H1 (cell line): ENCODE measurements around the gene RNF39. TPM values are rescaled to one million over a fixed set of nuclear protein-coding genes. Genes with fewer than 3 reads are reported as not detected.

Source experiments
- CTCF ChIA-PET: fragments of 300-600 bp; sonication (Branson Sonifier 250); formaldehyde crosslinking; loops from one replicate; lab custom pipeline; 2021; ENCODE audit not compliant: partially characterized antibody; lab: Charles Lee
- POLR2A ChIA-PET: fragments of 300-600 bp; sonication (Branson Sonifier 250); formaldehyde crosslinking; loops from one replicate; lab custom pipeline; 2021; ENCODE audit warnings: inconsistent platforms; ENCODE audit not compliant: partially characterized antibody; lab: Charles Lee
- DNase-seq, 2 experiments: peaks; one replicate each; pipeline versions ENCODE4 v3.0.0 to v3.0.0-alpha.2; 2010 to 2022; ENCODE audit warnings: low spot score in 2 of 2, low read depth in 1 of 2, mixed read lengths in 1 of 2
- FAIRE-seq: peaks from 2 replicates; lab custom pipeline; 2011; peaks lifted over from hg19 to GRCh38; lab: Jason Lieb, UNC
- H2AFZ ChIP-seq: 2 replicates; pipeline ENCODE4 v1.8.1; 2012; ENCODE audit warnings: low read length, inconsistent platforms
- H2AK5ac ChIP-seq: 2 replicates; pipeline ENCODE4 v1.6.1; 2013; ENCODE audit warnings: low read depth, low read length
- H2BK120ac ChIP-seq: replicated peaks from 2 replicates; pipeline ENCODE3; 2013; ENCODE audit warnings: low read depth, low read length, inconsistent platforms
- H2BK12ac ChIP-seq: 2 replicates; pipeline ENCODE4 v1.6.1; 2013; ENCODE audit warnings: low read depth, low read length
- H2BK15ac ChIP-seq: 2 replicates; pipeline ENCODE4 v1.6.1; 2013; ENCODE audit warnings: low read length
- H2BK20ac ChIP-seq: 2 replicates; pipeline ENCODE4 v1.6.1; 2013; ENCODE audit warnings: low read length
- H2BK5ac ChIP-seq: 2 replicates; pipeline ENCODE4 v1.6.1; 2013; ENCODE audit warnings: low read depth, low read length
- H3K14ac ChIP-seq: 2 replicates; pipeline ENCODE4 v1.6.1; 2013; ENCODE audit warnings: inconsistent platforms; ENCODE audit not compliant: insufficient read length
- H3K18ac ChIP-seq: 2 replicates; pipeline ENCODE4 v1.6.1; 2013; ENCODE audit warnings: low read length; ENCODE audit errors: extremely low read depth
- H3K23ac ChIP-seq: 2 replicates; pipeline ENCODE4 v1.6.1; 2013; ENCODE audit warnings: inconsistent platforms; ENCODE audit not compliant: insufficient read length
- H3K23me2 ChIP-seq: 2 replicates; pipeline ENCODE4 v1.6.1; 2013; ENCODE audit warnings: low read depth, low read length
- H3K27ac ChIP-seq: 2 replicates; pipeline ENCODE4 v1.6.1; 2011; ENCODE audit warnings: low read depth, low read length, inconsistent platforms
- H3K27me3 ChIP-seq, 4 experiments: replicated peaks in 1 of 4; 1 replicate in 1 of 4; 2 replicates in 3 of 4; pipeline versions ENCODE4 v1.6.1 to v1.8.1; 2011 to 2013; ENCODE audit warnings: low read length in 3 of 4, mild to moderate bottlenecking in 3 of 4, inconsistent platforms in 2 of 4, mixed read lengths in 2 of 4, moderate library complexity in 1 of 4; ENCODE audit not compliant: control insufficient read depth in 3 of 4, insufficient read depth in 3 of 4; ENCODE audit errors: extremely low read depth in 1 of 4
- H3K36me3 ChIP-seq, 4 experiments: 2 replicates each; pipeline versions ENCODE4 v1.6.1 to v1.8.1; 2011 to 2013; ENCODE audit warnings: mild to moderate bottlenecking in 4 of 4, low read length in 3 of 4, moderate library complexity in 2 of 4, control low read depth in 1 of 4, inconsistent platforms in 1 of 4; ENCODE audit not compliant: insufficient read depth in 4 of 4, control insufficient read depth in 2 of 4
- H3K4ac ChIP-seq: replicated peaks from 2 replicates; pipeline ENCODE3; 2013; ENCODE audit warnings: low read length, low read depth, mixed read lengths, inconsistent platforms; ENCODE audit not compliant: insufficient read length
- H3K4me1 ChIP-seq, 4 experiments: replicated peaks in 1 of 4; 1 replicate in 1 of 4; 2 replicates in 3 of 4; pipeline versions ENCODE4 v1.6.1 to v1.8.1; 2011 to 2013; ENCODE audit warnings: low read length in 3 of 4, inconsistent platforms in 2 of 4, mixed read lengths in 1 of 4; ENCODE audit not compliant: insufficient read depth in 4 of 4, control insufficient read depth in 3 of 4
- H3K4me2 ChIP-seq, 2 experiments: 2 replicates each; pipeline versions ENCODE4 v1.6.1 to v1.8.1; 2011 to 2013; ENCODE audit warnings: low read depth in 2 of 2, low read length in 2 of 2, control low read depth in 1 of 2, inconsistent platforms in 1 of 2, mild to moderate bottlenecking in 1 of 2; ENCODE audit not compliant: insufficient read depth in 1 of 2
- H3K4me3 ChIP-seq, 4 experiments: fragments of 200-600, 300-600 bp in 1 of 4; sonication (generic), shearing (Covaris generic), sonication (Bioruptor Twin) in 1 of 4; 2 replicates each; pipeline versions ENCODE4 v1.5.1 to v1.8.1; 2011 to 2016; ENCODE audit warnings: low read length in 4 of 4, low read depth in 3 of 4, control low read depth in 2 of 4, inconsistent platforms in 2 of 4, mild to moderate bottlenecking in 2 of 4, mixed read lengths in 1 of 4, moderate library complexity in 1 of 4; ENCODE audit not compliant: insufficient read depth in 2 of 4; ENCODE audit errors: extremely low read depth in 1 of 4
- H3K56ac ChIP-seq: replicated peaks from 2 replicates; pipeline ENCODE3; 2013; ENCODE audit warnings: low read depth, mild to moderate bottlenecking, mixed read lengths, low read length, inconsistent platforms; ENCODE audit not compliant: insufficient read length
- H3K79me1 ChIP-seq: 2 replicates; pipeline ENCODE4 v1.6.1; 2013; ENCODE audit warnings: low read depth, low read length, control low read depth
- H3K79me2 ChIP-seq, 2 experiments: 2 replicates each; pipeline versions ENCODE4 v1.6.1 to v1.8.1; 2012 to 2013; ENCODE audit warnings: low read length in 2 of 2, mild to moderate bottlenecking in 2 of 2, inconsistent platforms in 1 of 2; ENCODE audit not compliant: insufficient read depth in 2 of 2, control insufficient read depth in 1 of 2
- H3K9ac ChIP-seq, 4 experiments: replicated peaks in 1 of 4; 1 replicate in 1 of 4; 2 replicates in 3 of 4; pipeline versions ENCODE4 v1.6.1 to v1.8.1; 2011 to 2013; ENCODE audit warnings: low read depth in 3 of 4, low read length in 3 of 4, control low read depth in 2 of 4, mild to moderate bottlenecking in 2 of 4, moderate library complexity in 2 of 4, inconsistent platforms in 1 of 4; ENCODE audit errors: extremely low read depth in 1 of 4
- H3K9me3 ChIP-seq, 2 experiments: 2 replicates each; pipeline versions ENCODE4 v1.6.1 to v1.8.1; 2012 to 2013; ENCODE audit warnings: mild to moderate bottlenecking in 2 of 2, moderate library complexity in 2 of 2, control low read depth in 1 of 2, inconsistent platforms in 1 of 2, low read depth in 1 of 2, low read length in 1 of 2, mixed read lengths in 1 of 2; ENCODE audit not compliant: insufficient read depth in 2 of 2
- H4K20me1 ChIP-seq, 2 experiments: replicated peaks in 1 of 2; 2 replicates each; pipeline versions ENCODE3 to v1.8.1; 2011 to 2013; ENCODE audit warnings: inconsistent platforms in 2 of 2, low read length in 2 of 2, mild to moderate bottlenecking in 1 of 2; ENCODE audit not compliant: insufficient read depth in 2 of 2, control insufficient read depth in 1 of 2
- H4K5ac ChIP-seq: 2 replicates; pipeline ENCODE4 v1.6.1; 2013; ENCODE audit warnings: low read length, low read depth, mixed read lengths, inconsistent platforms; ENCODE audit not compliant: insufficient read length
- H4K8ac ChIP-seq: 2 replicates; pipeline ENCODE4 v1.8.0; 2013; ENCODE audit warnings: mild to moderate bottlenecking, moderate library complexity, low read length, inconsistent platforms; ENCODE audit not compliant: insufficient read depth; ENCODE audit errors: extremely low read depth
- H4K91ac ChIP-seq: replicated peaks from 2 replicates; pipeline ENCODE3; 2013; ENCODE audit warnings: low read length, mixed read lengths, inconsistent platforms; ENCODE audit not compliant: insufficient read length
- CTCF ChIP-seq, 3 experiments: IDR thresholded peaks; 1 replicate in 2 of 3; 2 replicates in 1 of 3; pipeline versions ENCODE4 v1.5.1 to v1.6.1; 2011; ENCODE audit warnings: low read length in 3 of 3, mild to moderate bottlenecking in 3 of 3, inconsistent platforms in 2 of 3, low read depth in 1 of 3, moderate library complexity in 1 of 3; ENCODE audit not compliant: insufficient read depth in 1 of 3; ENCODE audit errors: control extremely low read depth in 1 of 3
- GTF2F1 ChIP-seq: IDR thresholded peaks from 2 replicates; pipeline ENCODE4 v1.6.1; 2012; ENCODE audit warnings: low read depth, low read length, improper control_type of control experiment, borderline replicate concordance
- RAD21 ChIP-seq, 2 experiments: IDR thresholded peaks in 1 of 2; conservative IDR thresholded peaks in 1 of 2; 2 replicates each; pipeline ENCODE4 v1.6.1; 2011; ENCODE audit warnings: low read depth in 2 of 2, low read length in 2 of 2, improper control_type of control experiment in 1 of 2, inconsistent platforms in 1 of 2, mild to moderate bottlenecking in 1 of 2, moderate library complexity in 1 of 2
- RNF2 ChIP-seq: fragments of 200-900, 300-1000 bp; sonication (generic); IDR thresholded peaks from 2 replicates; pipeline ENCODE4 v1.7.1; 2016; ENCODE audit warnings: borderline replicate concordance, low read depth, mild to moderate bottlenecking, antibody characterized with exemption, low read length; ENCODE audit not compliant: poor library complexity, severe bottlenecking; ENCODE audit errors: missing control alignments
- SRF ChIP-seq: IDR thresholded peaks from 2 replicates; pipeline ENCODE4 v1.6.1; 2011; ENCODE audit warnings: mild to moderate bottlenecking, low read depth, low read length, moderate library complexity
- SUZ12 ChIP-seq: fragments of 200-600 bp; sonication (generic); IDR thresholded peaks from 2 replicates; pipeline ENCODE4 v1.6.1; 2012; ENCODE audit warnings: mild to moderate bottlenecking, inconsistent platforms, low read length, moderate library complexity, mixed read lengths
- TAF1 ChIP-seq: IDR thresholded peaks from 2 replicates; pipeline ENCODE4 v1.6.1; 2011; ENCODE audit warnings: mild to moderate bottlenecking, low read depth, low read length
- TBP ChIP-seq: IDR thresholded peaks from 2 replicates; pipeline ENCODE4 v1.6.1; 2011; ENCODE audit warnings: low read depth, low read length, improper control_type of control experiment
- TCF12 ChIP-seq: IDR thresholded peaks from 2 replicates; pipeline ENCODE4 v1.6.1; 2011; ENCODE audit warnings: low read depth, mild to moderate bottlenecking, low read length
- WGBS, 2 experiments: shearing (Covaris generic) in 1 of 2; methylation state at CpG; one replicate each; pipeline versions ENCODE4 v1.1.6 to v1.1.7; 2013 to 2015; ENCODE audit warnings: low lambda C conversion rate in 2 of 2, mixed read lengths in 2 of 2, inconsistent platforms in 1 of 2, low coverage in 1 of 2, missing lambda C conversion rate in 1 of 2; ENCODE audit not compliant: insufficient replicate concordance in 2 of 2, insufficient coverage in 1 of 2, insufficient read length in 1 of 2; ENCODE audit errors: extremely low coverage in 1 of 2, missing lambda C conversion rate in 1 of 2; 5-methylcytosine and 5-hydroxymethylcytosine counted together
- polyA plus RNA-seq, 7 experiments: library from polyadenylated mRNA; depleted of rRNA in 3 of 7; stranded (reverse) in 5 of 7; unstranded in 2 of 7; fragments of >200 nt in 5 of 7; fragments of 200-250 nt in 2 of 7; gene quantifications; 1 replicate in 5 of 7; 2 replicates in 1 of 7; 4 replicates in 1 of 7; pipeline versions ENCODE4 v1.2.1 to v1.2.3, GENCODE V29; 2011 to 2013; ENCODE audit warnings: missing spikeins in 2 of 7, mixed read lengths in 2 of 7
- total RNA-seq: library from RNA; stranded (reverse); fragmentation: NEBNext Ultra II Directional; extraction: Animal tissue kit (Norgen Biotek cat#: 25700); gene quantifications from 2 replicates; pipeline ENCODE4 v1.2.1, GENCODE V29; 2021

RNF39 gene
- total and polyA plus RNA-seq, 2 of the 8 experiments (the other 6 are each of a cell fraction or from before 2014, with no cell fraction given) = 1.4 to 2.3 TPM

- Histone ChIP-seq H3K23ac (no peak overlapping the region), H3K9ac (no peak overlapping the region), H4K20me1 (no peaks in the 10 kb centered on the region), H3K4ac (no peak overlapping the region), H3K36me3 (no peaks in the 10 kb centered on the region), H3K23me2 (no peaks in the 10 kb centered on the region), H2BK12ac (no peak overlapping the region), H2AFZ (no peak overlapping the region), H4K5ac (no peak overlapping the region), H3K79me1 (no peaks in the 10 kb centered on the region), H2BK15ac (no peak overlapping the region), H3K9me3 (no peaks in the 10 kb centered on the region), H2BK5ac (no peak overlapping the region), H3K4me3 (no peak overlapping the region), H2BK20ac (no peak overlapping the region), H3K27me3 (peaks cover 0 to 13% (median 7%) of the 10 kb centered on the region in 4 experiments; a peak in 5 of 7 replicates), H2AK5ac (no peak overlapping the region), H3K14ac (no peak overlapping the region), H4K91ac (no peak overlapping the region), H3K4me1 (no peaks in the 10 kb centered on the region), H3K27ac (no peak overlapping the region), H2BK120ac (no peak overlapping the region), H3K18ac (no peak overlapping the region), H4K8ac (no peak overlapping the region), H3K56ac (no peak overlapping the region), H3K79me2 (no peaks in the 10 kb centered on the region), H3K4me2 (no peak overlapping the region)
- 92% methylated on average over 10 of the region's 10 CpGs; no CpG with 5 or more reads in 1 of the 2 experiments for WGBS, 2 experiments
- ChIA-PET POLR2A (interaction anchor here (1.6 kb wide), 1 partner anchor 11 kb away, joined by 4 read pairs; no protein-coding TSS in a partner anchor), CTCF (interaction anchor here (1.6 to 3.6 kb wide), 5 partner anchors 9 to 19 kb away, joined by 4 to 23 read pairs (median 12); no protein-coding TSS in a partner anchor)
- FAIRE-seq (no peak), DNase-seq (no peak)
- TF ChIP-seq TAF1 = no peak
- TF ChIP-seq SUZ12 = no peak
- TF ChIP-seq RNF2 = no peak
- TF ChIP-seq SRF = no peak
- TF ChIP-seq TCF12 = no peak
- TF ChIP-seq GTF2F1 = no peak
- TF ChIP-seq RAD21 (IDR thresholded peaks at IDR 0.05 in 1 of 2, conservative IDR thresholded peaks at IDR 0.05 in 1 of 2; ENCODE audit: low read depth in 2 of 2, low read length in 2 of 2) = no peak
- TF ChIP-seq TBP = no peak
- no peak for TF ChIP-seq CTCF (IDR thresholded peaks at IDR 0.05; ENCODE audit: control extremely low read depth in 1 of 3, insufficient read depth in 1 of 3, low read depth in 1 of 3, low read length in 3 of 3)
These were observed 36.9 kb upstream of the RNF39 start for GRCh38 chr6:30112402-30112994.
